A549 treated with RU486 at 1 μM for 4 hours (cell line): ENCODE measurements around the gene ARID1A. TPM values are rescaled to one million over a fixed set of nuclear protein-coding genes. Genes with fewer than 3 reads are reported as not detected.

ENCODE experiments used
- total RNA-seq: library from RNA; stranded (reverse); fragments of 200-300 nt; extraction: Qiagen RNA extraction; gene quantifications from 5 replicates; pipeline ENCODE4 v1.2.3, GENCODE V29; 2022; ENCODE audit warnings: low read depth

ARID1A gene
- 30.6 to 33.4 TPM (median 32.4 TPM) in 5 replicates for total RNA-seq

GRCh38 chr1:26695356-26696118, at the start of gene ARID1A:
Gene ARID1A, plus strand, starts transcription at chr1:26696015. Its CDS starts 389 bp downstream, at chr1:26696404.

GRCh38 chr1:26787706-26788514, 92.1 kb downstream of the ARID1A start, which contains the start of gene PIGV:
Gene PIGV, plus strand, starts transcription at chr1:26787950. Its CDS starts 2,866 bp downstream, at chr1:26790816.

DNA sequence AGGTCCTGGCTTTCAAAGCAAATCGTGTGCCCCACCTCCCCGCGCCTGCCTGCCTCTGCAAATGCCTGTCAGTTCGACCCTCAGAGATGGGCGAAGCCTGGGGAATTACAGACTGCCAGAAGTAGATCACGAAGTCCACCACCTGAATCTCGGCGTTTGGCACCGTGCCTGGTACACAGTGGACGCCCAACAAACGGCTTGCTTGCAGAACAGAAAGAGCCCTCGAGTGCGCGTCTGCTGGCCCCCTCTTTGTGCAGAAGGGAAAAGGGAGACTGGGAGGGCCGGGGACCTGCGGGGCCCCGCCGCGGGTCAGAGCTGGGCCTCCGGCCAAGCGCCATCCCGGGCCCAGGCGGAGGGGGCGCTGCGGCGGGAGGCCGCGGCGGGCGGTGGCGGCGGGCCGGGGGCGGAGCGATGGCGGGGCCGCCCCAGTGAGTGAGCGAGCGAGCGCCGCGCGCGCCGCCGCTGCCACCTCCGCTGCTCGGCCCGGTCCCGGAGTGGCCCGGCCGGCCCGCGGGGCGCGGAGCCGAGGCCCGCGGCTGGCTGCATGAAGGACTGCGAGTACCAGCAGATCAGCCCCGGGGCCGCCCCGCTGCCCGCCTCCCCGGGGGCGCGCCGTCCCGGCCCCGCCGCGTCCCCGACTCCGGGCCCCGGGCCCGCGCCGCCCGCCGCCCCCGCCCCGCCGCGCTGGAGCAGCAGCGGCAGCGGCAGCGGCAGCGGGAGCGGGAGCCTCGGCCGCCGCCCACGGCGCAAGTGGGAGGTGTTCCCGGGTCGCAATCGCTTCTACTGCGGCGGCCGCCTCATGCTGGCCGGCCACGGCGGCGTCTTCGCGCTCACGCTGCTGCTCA, 130.7 kb downstream of the ARID1A start, which contains the start of gene ZDHHC18:
Gene ZDHHC18, plus strand, starts transcription at position 428 of the 845 bp plus-strand sequence. Its CDS starts 117 bp downstream, at position 545.

Other genes with a start within 250 kb of the ARID1A start
- gene HMGN2, start 223.6 kb upstream of the ARID1A start, total RNA-seq: 305 to 414 TPM (median 361 TPM) in 5 replicates
- 14.2 to 17.6 TPM (median 16.4 TPM) in 5 replicates for gene RPS6KA1, start 166.3 kb upstream of the ARID1A start, total RNA-seq
- gene PIGV, start 91.9 kb downstream of the ARID1A start, total RNA-seq: 4.8 to 6.4 TPM (median 6.1 TPM) in 5 replicates
- 35.7 to 44.9 TPM (median 39.9 TPM) in 5 replicates for gene ZDHHC18, start 130.7 kb downstream of the ARID1A start, total RNA-seq
- gene SFN, start 167.1 kb downstream of the ARID1A start, total RNA-seq: 480 to 623 TPM (median 596 TPM) in 5 replicates
- 19.0 to 32.4 TPM (median 28.6 TPM) in 5 replicates for gene GPN2, start 194.3 kb downstream of the ARID1A start, total RNA-seq
- gene GPATCH3, start 204.5 kb downstream of the ARID1A start, total RNA-seq: 8.5 to 11.9 TPM (median 10.7 TPM) in 5 replicates
- gene NR0B2, start 218.0 kb downstream of the ARID1A start, total RNA-seq: not detected in 5 replicates
- 125 to 158 TPM (median 131 TPM) in 5 replicates for gene NUDC, start 225.7 kb downstream of the ARID1A start, total RNA-seq